GM12873 (cell line): ENCODE data around the gene PTP4A1.

Source experiments
- CTCF ChIP-seq: IDR thresholded peaks from 2 replicates; pipeline ENCODE4 v1.5.1; 2012; ENCODE audit warnings: low read depth, mild to moderate bottlenecking, moderate library complexity, low read length, control low read depth; ENCODE audit not compliant: insufficient read depth; ENCODE audit errors: missing control alignments

Gene PTP4A1

GRCh38 chr6:63543982-63544381, 28.3 kb upstream of the PTP4A1 start:
- no peak for TF ChIP-seq CTCF

GRCh38 chr6:63546236-63546635, 26.0 kb upstream of the PTP4A1 start:
- no peak for TF ChIP-seq CTCF

- no peak for TF ChIP-seq CTCF
These were observed 25.6 kb upstream of the PTP4A1 start for GRCh38 chr6:63546697-63547096.

- no peak for TF ChIP-seq CTCF
These were observed 23.2 kb upstream of the PTP4A1 start for GRCh38 chr6:63549076-63549475.

GRCh38 chr6:63553208-63553607, 19.1 kb upstream of the PTP4A1 start:
- TF ChIP-seq CTCF = no peak

GRCh38 chr6:63553900-63554299, 18.4 kb upstream of the PTP4A1 start:
- no peak for TF ChIP-seq CTCF

- no peak for TF ChIP-seq CTCF
These were observed 17.5 kb upstream of the PTP4A1 start for GRCh38 chr6:63554782-63555181.
